AG04450 (cell line): Measurements from ENCODE around the gene MND1. TPM values are rescaled to one million over a fixed set of nuclear protein-coding genes. Genes with fewer than 3 reads are reported as not detected.
"Not testable (repeated sequence)": the region's sequence is repeated elsewhere in the genome, so short reads cannot be mapped to it uniquely, and the experiment has no call there.

Source experiments
- CTCF ChIA-PET: fragments of 300-600, 350-600 bp; formaldehyde crosslinking; extraction: SDS; loops from one replicate; lab custom pipeline; 2022; ENCODE audit warnings: antibody characterized with exemption, inconsistent platforms; lab: Charles Lee
- POLR2A ChIA-PET: fragments of 350-600 bp; formaldehyde crosslinking; extraction: SDS; loops from one replicate; lab custom pipeline; 2021; ENCODE audit warnings: antibody characterized with exemption, inconsistent platforms; lab: Yijun Ruan, JAX
- DNase-seq: peaks from one replicate; pipeline ENCODE4 v3.0.0-alpha.2; 2011; ENCODE audit warnings: low read depth, low spot score
- H3K27ac ChIP-seq: one replicate; pipeline ENCODE4 v1.5.1; 2012; ENCODE audit warnings: low read depth, low read length, control low read depth
- H3K27me3 ChIP-seq: one replicate; pipeline ENCODE4 v1.6.0; 2012; ENCODE audit warnings: low read length; ENCODE audit not compliant: control insufficient read depth, insufficient read depth
- H3K4me3 ChIP-seq: 2 replicates; pipeline ENCODE4 v1.5.1; 2011; ENCODE audit warnings: mild to moderate bottlenecking, low read depth, low read length, control low read depth
- H3K9me3 ChIP-seq: 2 replicates; pipeline ENCODE4 v1.5.1; 2012; ENCODE audit warnings: low read length; ENCODE audit not compliant: control insufficient read depth, insufficient read depth
- polyA plus RNA-seq: library from polyadenylated mRNA; depleted of rRNA; stranded (reverse); fragments of >200 nt; gene quantifications from 2 replicates; pipeline ENCODE4 v1.2.3, GENCODE V29; 2011
- TF ChIP-seq, protein P1 (sequence below): IDR thresholded peaks from 2 replicates; pipeline ENCODE4 v1.5.1; 2011; ENCODE audit warnings: low read depth, low read length, control low read depth, inconsistent platforms

MND1 gene
- polyA plus RNA-seq, 1 experiment = 2.2 TPM

DNA sequence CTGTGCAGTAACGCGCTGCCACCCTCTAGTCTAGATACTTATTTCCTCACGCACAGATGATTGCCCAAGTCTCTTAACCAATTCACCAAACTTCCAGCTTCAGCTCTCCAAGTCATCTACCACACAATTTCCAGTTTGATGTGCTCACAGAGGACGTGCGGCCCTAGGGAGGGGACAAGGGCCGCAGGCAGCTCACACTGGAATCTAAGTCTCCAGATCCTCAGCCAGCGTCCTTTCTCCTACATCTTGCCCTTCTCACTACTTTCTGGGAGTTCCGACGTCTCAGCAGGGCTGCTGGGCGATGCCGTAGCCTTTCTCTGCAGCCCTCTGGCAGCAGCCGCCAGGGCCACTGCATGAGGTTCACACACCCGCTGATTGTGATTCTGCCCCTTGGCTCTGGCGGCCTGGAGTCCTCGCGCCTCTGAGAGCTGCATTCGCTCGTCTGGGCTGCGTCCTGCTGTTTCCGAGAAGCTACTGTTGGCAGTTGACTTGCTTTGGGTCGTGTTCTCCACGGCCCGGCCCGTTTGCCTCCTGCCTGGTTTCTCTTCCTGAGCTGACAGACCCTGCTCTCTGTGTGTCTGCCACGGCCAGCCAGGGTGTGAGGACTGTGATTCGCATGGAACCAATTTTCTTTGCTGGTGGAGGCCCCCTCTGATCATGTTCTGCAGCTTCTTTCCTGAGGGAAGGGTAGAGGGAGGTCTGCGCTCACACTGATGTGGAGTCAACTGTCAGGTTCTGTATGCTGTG is 107.6 kb downstream of the MND1 start:
- Histone ChIP-seq H3K9me3 (no peaks in the 10 kb centered on the region; the same call in 1 of the 2 replicates), H3K4me3 (no peak overlapping the region), H3K27me3 (no peaks in the 10 kb centered on the region), H3K27ac (no peak overlapping the region)
- TF ChIP-seq, protein P1, sequence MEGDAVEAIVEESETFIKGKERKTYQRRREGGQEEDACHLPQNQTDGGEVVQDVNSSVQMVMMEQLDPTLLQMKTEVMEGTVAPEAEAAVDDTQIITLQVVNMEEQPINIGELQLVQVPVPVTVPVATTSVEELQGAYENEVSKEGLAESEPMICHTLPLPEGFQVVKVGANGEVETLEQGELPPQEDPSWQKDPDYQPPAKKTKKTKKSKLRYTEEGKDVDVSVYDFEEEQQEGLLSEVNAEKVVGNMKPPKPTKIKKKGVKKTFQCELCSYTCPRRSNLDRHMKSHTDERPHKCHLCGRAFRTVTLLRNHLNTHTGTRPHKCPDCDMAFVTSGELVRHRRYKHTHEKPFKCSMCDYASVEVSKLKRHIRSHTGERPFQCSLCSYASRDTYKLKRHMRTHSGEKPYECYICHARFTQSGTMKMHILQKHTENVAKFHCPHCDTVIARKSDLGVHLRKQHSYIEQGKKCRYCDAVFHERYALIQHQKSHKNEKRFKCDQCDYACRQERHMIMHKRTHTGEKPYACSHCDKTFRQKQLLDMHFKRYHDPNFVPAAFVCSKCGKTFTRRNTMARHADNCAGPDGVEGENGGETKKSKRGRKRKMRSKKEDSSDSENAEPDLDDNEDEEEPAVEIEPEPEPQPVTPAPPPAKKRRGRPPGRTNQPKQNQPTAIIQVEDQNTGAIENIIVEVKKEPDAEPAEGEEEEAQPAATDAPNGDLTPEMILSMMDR = no peak
- no peak for DNase-seq
- POLR2A ChIA-PET = no interaction called here
- CTCF ChIA-PET = no interaction called here

- POLR2A ChIA-PET = no interaction called here
- Histone ChIP-seq H3K27me3 (no peaks in the 10 kb centered on the region), H3K4me3 (no peak overlapping the region), H3K9me3 (no peaks in the 10 kb centered on the region; the same call in 1 of the 2 replicates), H3K27ac (no peak overlapping the region)
- TF ChIP-seq, protein P1 = no peak
- no peak for DNase-seq
- CTCF ChIA-PET = no interaction called here
Measured at GRCh38 chr4:153452658-153453378, 108.3 kb downstream of the MND1 start.

DNA sequence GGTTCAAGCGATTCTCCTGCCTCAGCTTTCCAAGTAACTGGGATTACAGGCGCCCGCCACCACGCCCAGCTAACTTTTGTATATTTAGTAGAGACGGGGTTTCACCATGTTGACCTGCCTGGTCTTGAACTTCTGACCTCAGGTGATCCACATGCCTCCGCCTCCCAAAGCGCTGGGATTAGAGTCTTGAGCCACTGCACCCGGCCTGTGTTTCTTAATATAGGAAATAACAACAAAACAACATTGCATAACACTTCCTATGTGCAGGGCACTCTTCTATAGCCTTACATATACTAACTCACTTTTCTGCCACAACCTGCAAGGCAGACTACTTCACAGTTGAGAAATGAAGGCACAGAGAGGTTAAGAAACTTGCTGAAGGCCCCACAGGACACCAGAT is 108.9 kb downstream of the MND1 start:
- Histone ChIP-seq H3K27ac (no peak overlapping the region), H3K4me3 (no peak overlapping the region), H3K27me3 (no peaks in the 10 kb centered on the region), H3K9me3 (no peaks in the 10 kb centered on the region; the same call in 1 of the 2 replicates)
- TF ChIP-seq, protein P1 = no peak
- CTCF ChIA-PET = no interaction called here
- no peak for DNase-seq
- POLR2A ChIA-PET = no interaction called here

DNA sequence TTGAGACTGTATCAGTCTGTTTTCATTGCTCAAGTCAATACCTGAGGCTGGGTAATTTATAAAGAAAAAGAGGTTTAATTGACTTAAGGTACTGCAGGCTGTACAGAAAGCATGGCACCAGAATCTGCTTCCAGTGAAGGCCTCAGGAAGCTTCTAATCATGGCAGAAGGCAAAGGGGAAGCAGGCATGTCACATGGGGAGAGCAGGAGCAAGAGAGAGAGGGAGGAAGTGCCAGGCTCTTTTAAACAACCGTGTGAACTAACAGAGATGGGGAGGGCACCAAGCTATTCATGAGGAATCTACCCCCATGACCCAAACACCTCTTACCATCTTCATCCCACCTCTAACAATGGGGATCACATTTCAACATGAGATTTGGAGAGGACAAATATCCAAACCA is 114.5 kb downstream of the MND1 start:
- Histone ChIP-seq H3K27me3 (no peaks in the 10 kb centered on the region), H3K9me3 (no peaks in the 10 kb centered on the region), H3K4me3 (no peak overlapping the region), H3K27ac (no peak overlapping the region)
- TF ChIP-seq, protein P1 = no peak
- DNase-seq = no peak
- ChIA-PET POLR2A (no interaction called here), CTCF (no interaction called here)

DNA sequence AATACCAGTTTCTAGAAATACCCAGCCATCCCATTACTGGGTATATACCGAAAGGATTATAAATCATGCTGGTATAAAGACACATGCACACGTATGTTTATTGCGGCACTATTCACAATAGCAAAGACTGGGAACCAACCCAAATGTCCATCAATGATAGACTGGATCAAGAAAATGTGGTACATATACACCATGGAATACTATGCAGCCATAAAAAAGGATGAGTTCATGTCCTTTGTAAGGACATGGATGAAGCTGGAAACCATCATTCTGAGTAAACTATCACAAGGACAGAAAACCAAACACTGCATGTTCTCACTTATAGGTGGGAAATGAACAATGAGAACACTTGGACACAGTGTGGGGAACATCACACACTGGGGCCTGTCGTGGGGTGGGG is 117.1 kb downstream of the MND1 start:
- CTCF ChIA-PET, H3K27ac ChIP-seq, DNase-seq, H3K27me3 ChIP-seq, POLR2A ChIA-PET, H3K4me3 ChIP-seq, H3K9me3 ChIP-seq: not testable (repeated sequence)
